Right ventricle myocardium superior (tissue), 1 donor: ENCODE measurements around the gene SART3. TPM values are rescaled to one million over a fixed set of nuclear protein-coding genes. Genes with fewer than 3 reads are reported as not detected.
"Not testable (repeated sequence)": the region's sequence is repeated elsewhere in the genome, so short reads cannot be mapped to it uniquely, and the experiment has no call there.

Experiments
- ATAC-seq: fragments of 200-7000 bp; cut with Tn5 transposase; one replicate; pipeline ENCODE4 v1.9.1; 2020; ENCODE audit warnings: mild to moderate bottlenecking; ENCODE audit not compliant: poor library complexity
- DNase-seq: peaks from one replicate; pipeline ENCODE4 v3.0.0-alpha.2; 2020
- intact Hi-C: fragments of 100-400 bp; cut with DNase I; formaldehyde crosslinking; loops from one replicate; pipeline ENCODE4 v1.11.2; 2022
- total RNA-seq: library from RNA; stranded (reverse); fragmentation: NEBNext Ultra II Directional; extraction: Animal tissue kit (Norgen Biotek cat#: 25700); gene quantifications from one replicate; pipeline ENCODE4 v1.2.1, GENCODE V29; 2021
- donor health status: DM: no; HTN: yes; CAD: no; lungs with severe emphysema.

The SART3 gene
- total RNA-seq, 1 donor from 2014 or later = 18.9 TPM

DNA sequence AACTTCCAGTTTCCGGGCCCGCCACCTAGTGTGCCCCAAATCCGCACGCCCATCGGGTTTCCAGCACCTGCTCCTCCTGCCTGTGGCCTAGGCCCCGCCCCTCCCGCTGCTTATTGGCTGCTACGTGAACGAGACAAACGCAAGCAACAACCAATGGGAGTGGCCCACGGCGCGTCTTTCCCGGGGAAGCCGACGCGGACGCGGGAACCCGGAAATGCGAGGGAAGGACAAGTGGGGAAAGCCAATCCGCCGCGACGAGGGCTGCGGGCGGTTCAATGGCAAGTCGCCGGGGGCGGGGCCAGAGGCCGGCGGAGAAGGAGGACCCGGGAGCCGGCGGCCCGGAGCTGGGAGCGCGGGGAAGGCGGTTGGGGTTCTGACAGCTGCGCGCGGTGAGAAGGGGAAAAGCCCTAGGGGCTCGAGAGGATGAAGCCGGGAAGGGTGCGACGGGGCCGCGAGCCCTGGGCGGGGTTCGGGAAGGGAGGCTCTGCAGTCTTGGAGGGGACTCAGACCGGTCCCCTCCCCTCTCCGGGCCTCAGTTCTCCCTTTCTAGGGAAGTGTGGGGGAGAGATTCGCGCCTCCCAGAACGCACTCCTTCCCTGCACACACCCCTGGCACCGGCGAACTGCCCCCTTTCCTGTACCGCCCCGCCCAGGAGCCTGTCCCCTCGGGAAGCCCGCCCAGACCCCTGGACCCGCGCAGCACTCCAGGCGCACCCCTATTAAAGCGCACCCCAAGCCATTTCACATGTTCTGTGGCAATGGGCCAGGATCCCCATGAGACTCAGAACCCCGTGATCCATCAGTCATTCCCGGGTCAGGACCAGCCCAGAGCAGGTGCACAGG is 45.8 kb downstream of the SART3 start, which contains the start of gene FICD:
FICD (plus strand) TSS at position 305 of the 842 bp plus-strand sequence. CDS start 1,696 bp downstream, outside the sequence.
- ATAC-seq = peak; percentile 97
- intact Hi-C loops = loop anchor here (5.0 to 10.0 kb wide), 2 partner anchors 523 to 830 kb away; partner anchors contain the start of gene PWP1
- DNase-seq = peak; percentile 100

DNA sequence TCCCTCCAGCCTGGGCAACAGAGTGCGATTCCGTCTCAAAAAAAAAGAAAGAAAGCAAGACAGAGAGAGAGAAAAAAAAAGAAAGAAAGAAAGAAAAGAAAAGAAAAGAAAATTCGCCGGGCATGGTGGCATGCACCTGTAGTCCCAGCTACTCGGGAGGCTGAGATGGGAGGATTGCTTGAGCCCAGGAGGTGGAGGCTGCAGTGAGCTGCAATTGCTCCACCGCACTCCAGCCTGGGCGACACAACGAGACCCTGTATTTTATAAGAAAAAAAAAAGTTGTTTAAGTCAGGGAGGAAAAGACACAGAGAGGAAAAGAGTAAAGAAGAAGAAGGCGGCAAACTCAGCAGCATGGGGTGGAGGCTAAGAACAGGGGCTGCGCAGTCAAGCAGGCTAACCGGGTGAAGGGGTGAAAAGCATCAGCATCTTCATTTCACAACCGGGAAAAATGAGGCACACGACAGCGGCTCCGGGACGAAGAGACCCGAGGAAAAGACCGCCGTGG is 46.5 kb downstream of the SART3 start:
- intact Hi-C loops = loop anchor here (5.0 to 10.0 kb wide), 2 partner anchors 522 to 830 kb away; partner anchors contain the start of gene PWP1
- ATAC-seq (peak; percentile 14), DNase-seq (no peak)

DNA sequence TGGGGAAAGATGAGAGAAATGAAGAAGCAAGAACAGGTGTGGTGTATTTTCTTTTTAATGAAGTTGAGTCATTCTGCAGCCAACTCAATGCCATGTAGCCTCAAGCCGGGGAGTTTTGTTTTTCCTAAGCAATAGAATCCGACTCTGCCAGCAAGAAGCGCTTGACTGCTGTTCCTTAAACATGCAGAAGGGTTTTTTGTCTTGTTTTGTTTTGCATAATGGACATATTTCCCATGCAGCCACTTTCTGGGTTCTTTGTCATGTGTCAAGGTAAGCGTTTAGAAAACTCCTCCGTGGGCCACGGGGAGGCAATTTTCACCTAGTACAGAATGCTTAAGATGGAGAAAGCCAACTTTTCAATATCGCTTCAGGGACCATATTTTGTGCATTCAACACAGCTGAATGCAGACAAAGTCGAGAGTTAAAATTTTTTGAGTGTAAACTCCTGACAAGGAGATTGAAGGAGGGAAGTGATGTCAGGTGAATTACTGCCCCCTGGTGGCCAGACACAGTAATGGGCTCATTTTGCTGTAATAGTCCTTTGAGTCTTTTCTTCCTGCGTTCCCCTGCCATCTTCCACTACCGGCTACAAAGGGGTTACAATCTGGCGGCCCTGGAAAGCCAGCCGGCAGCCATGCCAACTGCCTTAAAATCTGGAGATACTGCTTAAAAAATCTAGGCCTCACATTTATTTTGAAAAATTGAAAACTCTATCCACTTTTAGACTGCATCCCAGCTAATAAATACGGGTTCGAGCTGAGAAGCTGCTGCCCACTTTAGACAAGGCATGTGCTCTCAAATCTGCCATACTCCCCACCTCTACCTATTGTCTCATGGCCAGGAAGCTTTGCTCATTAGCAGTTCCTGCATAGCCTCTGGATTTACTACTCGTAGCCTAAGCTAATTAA is 49.1 kb downstream of the SART3 start:
- intact Hi-C loops = loop anchor here (5.0 to 10.0 kb wide), 2 partner anchors 520 to 827 kb away; partner anchors contain the start of gene PWP1
- DNase-seq (peak; percentile 72), ATAC-seq (no peak)

DNA sequence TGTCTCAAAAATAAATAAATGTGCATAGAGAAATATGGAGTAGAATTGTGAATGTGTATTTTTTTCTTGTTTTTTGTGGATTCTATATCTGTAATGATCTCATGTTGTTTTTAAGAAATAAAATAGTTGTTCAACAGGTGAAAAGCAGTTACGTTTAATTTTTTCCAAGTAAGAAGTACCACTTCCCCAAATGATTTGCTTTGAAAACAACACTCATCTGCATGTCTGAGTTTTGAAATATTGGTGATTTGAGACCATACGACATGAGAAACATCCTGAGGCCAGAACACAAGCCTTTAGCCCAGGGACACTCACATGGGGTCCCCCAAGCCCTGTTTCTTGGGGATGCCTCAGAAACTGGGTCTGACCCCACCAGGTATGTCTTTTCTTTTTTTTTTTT is 50.1 kb downstream of the SART3 start:
- DNase-seq (no peak), ATAC-seq (no peak)
- intact Hi-C loops = loop anchor here (5.0 to 10.0 kb wide), 2 partner anchors 519 to 826 kb away; partner anchors contain the start of gene PWP1

DNA sequence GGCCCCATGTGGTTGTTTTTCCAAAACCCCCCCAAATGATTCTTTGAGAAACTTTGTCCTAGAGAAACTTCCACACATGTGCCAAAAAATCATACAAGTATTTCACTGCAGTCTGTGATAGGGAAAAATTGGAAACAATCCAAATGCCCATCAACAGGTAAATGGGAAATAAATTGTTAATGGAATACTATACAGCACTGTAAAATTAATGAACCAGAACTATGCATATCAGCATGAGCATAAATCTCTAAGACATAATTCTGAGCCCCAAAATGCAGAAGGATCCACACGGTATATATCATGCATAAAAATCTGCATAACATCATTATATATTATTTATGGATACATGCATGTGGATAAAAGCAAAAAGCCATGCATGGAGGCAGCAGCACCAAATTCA is 51.2 kb downstream of the SART3 start:
- DNase-seq (no peak), ATAC-seq (no peak)
- intact Hi-C loops = loop anchor here (5.0 to 10.0 kb wide), 2 partner anchors 518 to 825 kb away; partner anchors contain the start of gene PWP1

DNA sequence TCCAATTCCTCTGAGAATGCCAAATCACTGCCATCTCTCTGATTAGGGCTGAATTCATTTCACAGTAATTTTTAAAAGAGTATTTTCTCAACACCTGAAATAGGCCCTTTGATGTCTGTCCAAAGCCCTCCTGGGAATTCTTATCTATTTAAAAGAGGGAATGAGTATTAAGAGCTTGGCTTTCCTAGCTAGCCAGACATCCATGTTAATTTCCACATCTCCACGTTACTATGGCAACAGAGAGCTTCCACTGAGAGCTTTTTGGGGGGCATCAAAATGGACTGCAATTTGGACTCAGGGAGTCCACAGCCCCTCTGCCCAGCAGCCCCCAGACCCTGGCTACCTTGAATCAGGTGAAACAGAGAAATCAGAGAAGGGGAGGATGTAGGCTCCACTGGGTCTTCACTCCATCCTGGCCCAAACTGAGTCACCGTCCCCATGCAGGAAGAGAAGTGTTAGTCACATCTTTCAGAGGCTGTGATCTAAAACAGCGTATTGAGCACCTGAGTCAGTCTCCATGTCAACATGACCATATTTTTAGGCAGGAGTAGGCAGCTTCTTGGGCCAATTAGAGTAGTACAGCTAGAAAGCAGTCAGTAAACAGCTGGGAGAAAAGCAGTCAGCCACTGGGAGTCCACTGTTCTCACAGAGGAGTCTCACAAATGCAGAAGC is 52.9 kb downstream of the SART3 start:
- no peak for DNase-seq
- ATAC-seq = no peak
- intact Hi-C loops = no loop called here

DNA sequence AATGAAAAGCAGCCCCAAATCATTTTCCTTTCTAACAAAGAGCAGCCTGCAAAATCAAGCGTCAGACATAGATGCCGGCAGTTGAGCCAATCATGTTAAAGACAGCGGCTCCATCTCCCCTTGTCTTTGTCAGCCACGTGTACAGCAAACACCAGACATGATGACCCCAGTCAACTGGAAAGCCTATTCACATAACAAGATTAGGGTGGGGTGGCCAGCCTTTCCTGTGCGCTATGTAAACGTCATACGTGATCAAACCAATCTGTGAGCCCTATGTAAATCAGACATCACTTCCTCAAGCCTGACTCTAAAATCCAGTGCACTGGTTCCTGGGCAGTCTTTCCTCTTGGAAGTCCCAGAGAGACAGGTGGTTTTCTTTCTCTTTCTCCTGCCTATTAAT is 55.8 kb downstream of the SART3 start:
- intact Hi-C loops = no loop called here
- DNase-seq (no peak), ATAC-seq (no peak)

DNA sequence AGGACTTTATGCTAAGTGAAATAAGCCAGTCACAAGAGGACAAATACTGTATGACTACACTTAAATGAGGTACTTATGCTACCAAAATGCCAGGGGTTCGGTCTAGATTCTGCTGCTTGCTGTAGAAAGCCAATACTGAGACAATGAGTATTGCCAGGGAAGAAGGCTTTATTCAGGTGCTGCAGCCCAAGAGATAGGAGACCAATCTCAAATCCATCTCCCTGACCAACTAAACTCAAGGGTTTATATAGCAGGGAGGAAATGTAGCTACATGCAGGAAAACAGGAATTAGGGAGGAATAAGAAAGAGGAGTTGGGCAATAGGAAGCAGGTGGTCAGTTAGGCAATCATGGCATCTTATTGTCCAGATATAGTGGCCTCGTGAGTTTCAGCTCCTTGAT is 58.1 kb downstream of the SART3 start:
- intact Hi-C loops = no loop called here
- DNase-seq (no peak), ATAC-seq (no peak)

DNA sequence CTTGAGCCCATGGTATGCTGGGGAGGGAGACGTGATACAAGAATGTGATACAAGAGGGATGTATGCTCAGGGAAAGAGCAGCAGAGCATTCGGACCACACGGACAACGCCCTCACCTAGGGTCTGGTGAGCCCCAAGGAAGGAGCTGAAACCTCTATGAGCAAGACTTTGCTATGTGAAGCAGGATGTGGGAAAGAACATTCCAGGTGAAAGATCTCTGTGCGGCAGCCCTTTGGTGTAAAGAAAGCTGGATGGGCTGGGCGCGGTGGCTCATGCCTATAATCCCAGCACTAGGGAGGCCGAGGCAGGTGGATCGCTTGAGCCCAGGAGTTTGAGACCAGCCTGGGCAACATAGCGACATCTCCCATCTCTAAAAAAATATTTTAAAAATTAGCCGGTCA is 62.8 kb downstream of the SART3 start:
- ATAC-seq (no peak), DNase-seq (no peak)
- intact Hi-C loops = no loop called here

DNA sequence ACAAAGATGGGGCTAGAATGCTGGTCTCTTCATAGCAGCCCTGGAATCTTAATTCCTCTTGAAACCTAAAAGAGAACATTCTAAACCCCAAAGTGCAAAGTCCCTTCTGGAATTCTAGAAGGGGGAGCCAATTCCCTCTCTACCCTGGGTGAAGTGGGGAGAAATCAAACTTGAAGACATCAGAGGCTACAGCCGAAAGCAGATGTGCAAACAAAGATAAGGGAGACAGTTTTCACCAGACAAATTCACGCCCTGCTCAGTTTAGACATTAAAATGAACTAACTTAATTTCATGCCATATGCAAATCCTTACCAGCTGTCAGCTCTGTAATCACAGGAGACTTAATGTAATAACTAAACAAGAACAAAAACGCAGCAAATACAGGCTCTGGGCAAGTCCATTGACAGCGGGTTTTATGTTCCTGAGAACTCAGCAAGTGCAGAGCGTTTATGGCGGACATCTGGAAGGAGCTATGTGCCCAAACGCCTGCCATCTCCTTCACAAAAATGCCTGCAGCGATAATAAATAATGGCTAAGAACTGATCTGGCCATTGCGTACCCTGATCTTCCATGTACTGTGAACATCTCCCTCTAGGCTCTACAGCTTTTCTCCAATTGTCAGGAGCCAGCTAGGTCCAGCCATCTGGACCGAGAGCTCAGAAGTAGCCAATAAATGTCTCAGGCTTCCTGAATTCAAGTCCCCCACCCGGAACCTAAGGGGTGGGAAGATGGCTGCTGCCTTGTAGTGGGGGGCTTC is 65.0 kb downstream of the SART3 start:
- DNase-seq = no peak
- intact Hi-C loops = no loop called here
- no peak for ATAC-seq

DNA sequence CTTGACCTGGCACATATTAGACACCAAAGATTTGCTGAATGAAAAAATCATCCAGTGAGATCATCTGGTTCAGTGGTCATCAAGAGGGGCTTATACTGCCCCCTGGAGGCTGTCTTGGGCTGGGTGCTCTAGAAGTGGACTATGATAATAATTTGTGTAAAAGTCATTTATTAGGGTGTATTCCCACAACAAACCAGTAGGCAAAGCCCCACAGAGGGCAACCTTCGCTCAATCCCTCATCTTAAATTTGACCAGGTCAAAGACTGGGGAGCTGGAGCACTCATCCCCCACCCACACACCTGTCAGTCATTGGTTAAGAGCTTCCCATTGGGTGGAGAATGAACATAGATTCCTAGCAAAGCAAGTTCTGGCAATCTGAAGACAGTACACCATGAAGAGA is 65.9 kb downstream of the SART3 start:
- intact Hi-C loops = no loop called here

DNA sequence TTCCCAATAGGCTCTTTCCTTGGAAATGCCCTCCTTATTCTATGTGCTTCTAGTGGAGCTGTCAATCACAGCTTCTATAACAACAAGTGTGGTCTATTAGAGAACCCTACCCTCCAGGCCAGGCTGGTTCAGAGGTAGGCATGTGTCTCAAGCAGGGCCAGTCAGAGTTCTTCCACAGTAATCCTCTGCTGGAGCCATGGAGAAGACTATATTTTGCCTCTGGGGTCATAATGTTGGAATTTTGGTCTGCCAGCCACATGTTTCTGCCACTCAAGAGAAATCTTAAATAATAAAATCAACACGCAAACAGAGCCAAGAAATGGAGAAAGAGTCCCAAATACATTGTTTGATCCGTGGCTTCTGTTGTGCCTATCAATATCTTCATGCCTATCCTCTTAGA is 69.7 kb downstream of the SART3 start:
- intact Hi-C loops = no loop called here
- DNase-seq (no peak), ATAC-seq (no peak)

More for the DNA sequence above, 65.9 kb downstream of the SART3 start:
- no peak for ATAC-seq
- DNase-seq = no peak

DNA sequence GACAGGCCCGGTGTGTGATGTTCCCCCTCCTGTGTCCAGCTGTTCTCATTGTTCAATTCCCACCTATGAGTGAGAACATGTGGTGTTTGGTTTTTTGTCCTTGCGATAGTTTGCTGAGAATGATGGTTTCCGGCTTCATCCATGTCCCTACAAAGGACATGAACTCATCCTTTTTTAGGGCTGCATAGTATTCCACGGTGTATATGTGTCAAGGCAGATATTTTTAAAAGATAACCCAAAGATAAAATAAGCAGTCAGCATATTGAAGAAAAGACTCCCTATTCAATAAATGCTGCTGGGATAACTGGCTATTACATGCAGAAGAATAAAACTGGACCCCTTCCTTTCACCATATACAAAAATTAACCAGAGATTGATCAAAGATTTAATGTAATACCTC is 73.9 kb downstream of the SART3 start:
- DNase-seq, intact Hi-C loops, ATAC-seq: not testable (repeated sequence)

DNA sequence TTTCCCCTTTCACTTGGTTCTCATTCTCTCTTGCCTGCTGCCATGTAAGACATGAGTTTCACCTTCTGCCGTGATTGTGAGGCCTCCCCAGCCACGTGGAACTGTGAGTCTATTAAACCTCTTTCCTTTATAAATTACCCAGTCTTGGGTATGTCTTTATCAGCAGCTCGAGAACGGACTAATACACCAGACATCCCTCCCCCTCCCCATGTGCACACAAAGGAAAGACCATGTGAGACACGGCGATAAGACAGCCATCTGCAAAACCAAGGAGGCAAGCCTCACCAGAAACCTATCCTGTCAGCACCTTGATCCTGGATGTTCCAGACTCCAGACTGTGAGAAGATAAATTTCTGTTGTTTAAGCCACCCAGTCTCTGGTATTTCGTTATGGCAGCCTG is 75.6 kb downstream of the SART3 start:
- DNase-seq, intact Hi-C loops, ATAC-seq: not testable (repeated sequence)

DNA sequence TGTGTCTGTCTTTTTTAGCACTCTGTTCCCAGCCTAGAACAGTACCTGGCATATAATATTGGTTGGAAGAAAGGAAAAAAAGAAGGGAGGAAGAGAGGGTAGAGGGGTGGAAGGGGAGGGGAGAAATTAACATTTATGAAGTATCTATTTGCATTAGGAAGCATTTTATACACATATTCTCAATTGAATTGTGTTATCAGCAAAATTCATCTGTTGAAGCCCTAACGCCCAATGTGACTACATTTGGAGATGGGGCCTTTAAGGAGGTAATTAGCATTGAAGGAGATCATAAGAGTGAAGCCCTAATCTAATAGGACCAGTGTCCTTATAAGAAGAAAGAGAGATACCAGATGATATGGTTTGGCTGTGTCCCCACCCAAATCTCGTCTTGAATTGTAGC is 76.1 kb downstream of the SART3 start:
- ATAC-seq (no peak), DNase-seq (no peak)
- intact Hi-C loops = no loop called here

DNA sequence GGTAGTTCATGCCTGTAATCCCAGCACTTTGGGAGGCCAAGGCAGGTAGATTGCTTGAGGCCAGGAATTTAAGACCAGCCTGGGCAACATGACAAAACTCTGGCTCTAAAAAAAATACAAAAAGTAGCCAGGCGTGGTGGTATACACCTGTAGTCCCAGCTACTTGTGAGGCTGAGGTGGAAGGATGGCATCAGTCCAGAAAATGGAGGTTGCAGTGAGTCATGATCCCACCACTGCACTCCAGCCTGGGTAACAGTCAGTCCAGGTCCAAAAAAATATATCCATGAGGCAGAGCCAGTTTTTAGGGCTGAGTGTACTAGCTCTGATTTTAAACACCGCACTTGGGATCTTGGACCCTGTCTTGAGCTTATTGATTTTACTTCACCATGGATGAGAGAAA is 76.5 kb downstream of the SART3 start:
- no peak for DNase-seq
- intact Hi-C loops = no loop called here
- no peak for ATAC-seq

DNA sequence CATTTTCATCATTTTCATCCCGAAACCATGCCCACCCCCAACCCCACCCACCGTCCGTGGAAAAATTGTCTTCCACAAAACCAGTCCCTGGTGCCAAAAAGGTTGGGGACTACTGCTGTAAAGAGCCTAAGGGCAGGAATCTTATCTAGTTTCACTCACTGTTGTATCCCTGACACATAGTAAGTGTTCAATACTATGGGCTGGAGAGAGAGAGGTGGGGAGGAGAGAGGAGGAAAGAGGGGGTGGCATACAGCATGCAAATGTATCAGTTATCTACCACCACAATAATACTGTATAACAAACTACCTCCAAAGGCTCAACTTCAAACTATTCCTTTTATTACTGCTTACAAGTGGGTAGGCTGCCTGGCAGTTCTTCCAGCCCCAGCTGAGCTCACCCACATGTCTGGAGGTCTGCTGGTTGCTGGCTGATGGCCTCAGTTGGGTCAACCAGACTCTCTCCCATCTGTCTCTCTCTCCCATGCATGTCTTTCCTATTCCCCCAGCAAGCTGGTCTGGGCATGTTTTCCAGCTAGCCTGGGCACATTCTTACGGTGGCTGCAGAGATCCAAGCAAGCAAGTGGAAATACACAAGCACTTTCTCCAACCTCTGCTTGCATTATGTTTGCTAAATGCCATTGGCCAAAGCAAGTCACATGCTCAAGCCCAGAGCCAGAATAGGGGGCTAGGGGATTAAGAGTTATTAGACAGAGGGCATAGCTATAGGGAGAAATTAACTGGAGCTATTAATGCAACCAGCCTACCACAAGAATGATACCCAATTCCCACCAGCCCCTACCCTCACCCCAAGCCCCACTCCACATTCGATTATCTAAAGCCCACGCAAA is 77.5 kb downstream of the SART3 start:
- intact Hi-C loops = no loop called here
- ATAC-seq = no peak
- DNase-seq = no peak
